ENCODE measurements around the gene OR10D3.
"Not testable (repeated sequence)": the region's sequence is repeated elsewhere in the genome, so short reads cannot be mapped to it uniquely, and the experiment has no call there.

Gene OR10D3

GRCh38 chr11:124214027-124214426 is 30.9 kb downstream of the OR10D3 start:
- no peak overlapping the region for H3K4me3 ChIP-seq (replicated peaks; ENCODE audit: low read depth, low read length)
- no peak for TF ChIP-seq CTCF (IDR thresholded peaks at IDR 0.05; ENCODE audit: low read depth, low read length, missing control alignments)
- no peak for DNase-seq (ENCODE audit: extremely low read depth, low read depth)

DNA sequence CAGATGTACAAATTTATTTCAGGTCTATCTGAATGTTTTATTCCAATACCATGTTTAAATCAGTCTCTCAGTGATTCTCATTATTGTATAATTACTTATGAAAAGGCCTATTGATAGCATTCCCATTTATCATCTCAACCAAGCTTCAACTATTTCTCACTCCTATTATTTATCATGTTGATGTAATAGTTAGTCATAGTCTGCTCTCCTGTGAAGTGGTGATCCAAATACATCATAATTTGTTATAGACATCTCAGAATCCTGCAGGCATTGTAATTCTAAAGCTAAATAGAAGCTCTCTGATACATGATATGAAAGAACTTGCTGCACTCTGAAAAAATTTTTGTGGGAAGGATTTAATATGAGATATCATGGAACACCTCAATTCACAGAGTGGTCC is 36.0 kb downstream of the OR10D3 start:
- TF ChIP-seq CTCF (IDR thresholded peaks at IDR 0.05; ENCODE audit: low read depth, low read length, missing control alignments): no peak
- no peak for DNase-seq (ENCODE audit: extremely low read depth, low read depth)
- H3K4me3 ChIP-seq (replicated peaks; ENCODE audit: low read depth, low read length): no peak overlapping the region

DNA sequence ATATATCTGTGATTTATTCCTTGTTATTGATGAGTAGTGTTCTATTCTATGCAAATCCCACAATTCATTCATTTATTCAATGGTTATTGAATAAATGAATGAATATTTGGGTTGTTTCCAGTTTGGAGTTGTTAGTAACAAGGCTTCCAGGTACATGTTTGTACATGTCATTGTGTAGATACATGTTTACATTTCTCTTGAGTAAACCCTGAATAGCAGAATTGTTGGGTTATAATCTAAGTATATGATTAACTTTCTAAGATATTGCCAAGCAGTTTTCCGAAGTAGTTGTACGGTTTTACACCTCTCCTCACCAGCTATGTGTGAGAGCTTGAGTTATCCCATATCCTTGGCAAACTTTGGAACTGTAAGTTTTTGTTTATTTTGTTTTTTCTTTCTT is 39.3 kb downstream of the OR10D3 start:
- DNase-seq (ENCODE audit: extremely low read depth, low read depth): no peak
- no peak for TF ChIP-seq CTCF (IDR thresholded peaks at IDR 0.05; ENCODE audit: low read depth, low read length, missing control alignments)
- no peak overlapping the region for H3K4me3 ChIP-seq (replicated peaks; ENCODE audit: low read depth, low read length)

DNA sequence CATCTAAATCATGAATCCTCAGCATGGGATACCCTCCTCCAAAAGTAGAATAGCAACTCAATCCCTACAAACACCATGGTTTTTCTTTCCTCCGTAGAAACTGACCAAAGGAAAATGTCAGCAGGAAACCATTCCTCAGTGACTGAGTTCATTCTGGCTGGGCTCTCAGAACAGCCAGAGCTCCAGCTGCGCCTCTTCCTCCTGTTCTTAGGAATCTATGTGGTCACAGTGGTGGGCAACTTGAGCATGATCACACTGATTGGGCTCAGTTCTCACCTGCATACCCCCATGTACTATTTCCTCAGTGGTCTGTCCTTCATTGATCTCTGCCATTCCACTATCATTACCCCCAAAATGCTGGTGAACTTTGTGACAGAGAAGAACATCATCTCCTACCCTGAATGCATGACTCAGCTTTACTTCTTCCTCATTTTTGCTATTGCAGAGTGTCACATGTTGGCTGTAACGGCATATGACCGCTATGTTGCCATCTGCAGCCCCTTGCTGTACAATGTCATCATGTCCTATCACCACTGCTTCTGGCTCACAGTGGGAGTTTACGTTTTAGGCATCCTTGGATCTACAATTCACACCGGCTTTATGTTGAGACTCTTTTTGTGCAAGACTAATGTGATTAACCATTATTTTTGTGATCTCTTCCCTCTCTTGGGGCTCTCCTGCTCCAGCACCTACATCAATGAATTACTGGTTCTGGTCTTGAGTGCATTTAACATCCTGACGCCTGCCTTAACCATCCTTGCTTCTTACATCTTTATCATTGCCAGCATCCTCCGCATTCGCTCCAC is 41.7 kb downstream of the OR10D3 start:
- H3K4me3 ChIP-seq (replicated peaks; ENCODE audit: low read depth, low read length); DNase-seq (ENCODE audit: extremely low read depth, low read depth): not testable (repeated sequence)

DNA sequence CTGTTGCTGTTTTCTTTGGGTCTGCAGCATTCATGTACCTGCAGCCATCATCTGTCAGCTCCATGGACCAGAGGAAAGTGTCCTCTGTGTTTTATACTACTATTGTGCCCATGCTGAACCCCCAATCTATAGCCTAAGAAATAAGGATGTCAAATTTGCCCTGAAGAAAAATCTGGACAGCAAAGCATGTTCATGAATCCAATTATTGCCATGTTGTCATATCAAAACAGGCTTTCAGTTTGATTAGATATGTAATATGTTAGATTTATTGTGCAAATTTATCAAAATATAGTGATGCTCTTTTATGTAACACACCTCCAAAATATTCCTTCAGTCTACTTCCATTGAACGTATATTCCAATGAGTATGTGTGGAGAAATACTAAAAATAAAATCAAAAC is 42.3 kb downstream of the OR10D3 start:
- DNase-seq (ENCODE audit: extremely low read depth, low read depth): no peak
- no peak overlapping the region for H3K4me3 ChIP-seq (replicated peaks; ENCODE audit: low read depth, low read length)
- TF ChIP-seq CTCF (IDR thresholded peaks at IDR 0.05; ENCODE audit: low read depth, low read length, missing control alignments): no peak

DNA sequence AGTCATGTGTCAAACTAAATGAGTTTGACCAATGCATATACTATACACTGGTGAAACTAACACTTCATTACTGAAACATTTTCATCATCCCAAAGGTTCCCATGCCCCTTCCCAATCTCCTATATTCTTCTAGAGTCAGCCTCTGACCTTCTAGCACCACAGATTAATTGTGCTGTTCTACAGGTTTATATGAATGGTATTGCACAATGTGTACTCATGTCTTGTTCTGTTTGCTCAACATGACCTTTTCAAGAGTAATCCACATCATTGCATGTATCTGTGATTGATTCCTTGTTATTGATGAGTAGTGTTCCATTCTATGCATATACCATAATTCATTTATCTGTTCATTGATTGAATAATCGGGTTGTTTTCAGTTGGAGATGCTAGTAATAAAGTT is 50.2 kb downstream of the OR10D3 start:
- no peak overlapping the region for H3K4me3 ChIP-seq (replicated peaks; ENCODE audit: low read depth, low read length)
- DNase-seq (ENCODE audit: extremely low read depth, low read depth): no peak
- no peak for TF ChIP-seq CTCF (IDR thresholded peaks at IDR 0.05; ENCODE audit: low read depth, low read length, missing control alignments)
